Glomerular visceral epithelial cell (primary cell): ENCODE results near the gene ATP10B.
"Not testable (repeated sequence)": the region's sequence is repeated elsewhere in the genome, so short reads cannot be mapped to it uniquely, and the experiment has no call there.

ENCODE experiments used
- DNase-seq: peaks from one replicate; pipeline ENCODE4 v3.0.0-alpha.2; 2016; ENCODE audit errors: extremely low spot score

Gene ATP10B

GRCh38 chr5:160852049-160852448, at the start of gene ATP10B:
ATP10B (minus strand) TSS chr5:160852211; CDS start chr5:160688074, 164,137 bp downstream.
- no peak for DNase-seq

DNA sequence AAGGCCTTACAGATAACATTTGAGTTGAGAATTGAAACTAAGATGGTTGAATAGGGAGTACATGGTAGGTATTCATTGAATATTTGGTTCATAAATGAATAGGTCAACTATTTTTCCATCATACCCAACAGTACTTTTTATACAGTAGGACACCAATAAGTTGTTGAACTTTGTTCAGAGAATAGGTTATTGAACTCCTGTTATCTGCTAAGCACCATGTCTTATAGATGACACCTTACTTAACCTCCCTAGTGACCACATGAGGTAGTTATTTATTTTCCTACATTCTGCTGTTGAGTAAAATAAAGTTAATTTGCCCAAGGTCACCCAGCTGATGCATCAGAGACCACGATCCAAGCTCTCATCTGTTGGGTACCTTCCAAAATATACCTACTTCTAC, 49.6 kb upstream of the ATP10B start:
- no peak for DNase-seq

DNA sequence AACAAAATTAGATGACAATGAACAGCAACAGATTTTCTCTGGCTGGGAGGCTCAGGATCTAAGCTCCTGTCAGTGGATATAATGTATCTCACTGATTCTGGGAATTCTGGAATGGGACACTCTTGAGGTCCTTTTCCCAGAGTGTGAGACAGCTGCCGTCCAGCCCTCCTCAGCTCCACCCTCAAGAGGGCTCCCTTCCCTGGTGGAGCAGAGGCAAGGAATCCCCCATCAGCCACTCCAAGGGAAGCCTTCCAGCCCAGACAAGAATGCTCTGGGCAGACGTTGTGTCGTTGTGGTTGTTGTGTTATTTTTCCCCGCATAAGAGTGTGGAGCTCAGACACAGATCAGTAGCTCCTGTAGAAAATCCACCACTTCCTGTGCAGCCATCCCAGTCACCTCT, 47.7 kb upstream of the ATP10B start:
- no peak for DNase-seq

DNA sequence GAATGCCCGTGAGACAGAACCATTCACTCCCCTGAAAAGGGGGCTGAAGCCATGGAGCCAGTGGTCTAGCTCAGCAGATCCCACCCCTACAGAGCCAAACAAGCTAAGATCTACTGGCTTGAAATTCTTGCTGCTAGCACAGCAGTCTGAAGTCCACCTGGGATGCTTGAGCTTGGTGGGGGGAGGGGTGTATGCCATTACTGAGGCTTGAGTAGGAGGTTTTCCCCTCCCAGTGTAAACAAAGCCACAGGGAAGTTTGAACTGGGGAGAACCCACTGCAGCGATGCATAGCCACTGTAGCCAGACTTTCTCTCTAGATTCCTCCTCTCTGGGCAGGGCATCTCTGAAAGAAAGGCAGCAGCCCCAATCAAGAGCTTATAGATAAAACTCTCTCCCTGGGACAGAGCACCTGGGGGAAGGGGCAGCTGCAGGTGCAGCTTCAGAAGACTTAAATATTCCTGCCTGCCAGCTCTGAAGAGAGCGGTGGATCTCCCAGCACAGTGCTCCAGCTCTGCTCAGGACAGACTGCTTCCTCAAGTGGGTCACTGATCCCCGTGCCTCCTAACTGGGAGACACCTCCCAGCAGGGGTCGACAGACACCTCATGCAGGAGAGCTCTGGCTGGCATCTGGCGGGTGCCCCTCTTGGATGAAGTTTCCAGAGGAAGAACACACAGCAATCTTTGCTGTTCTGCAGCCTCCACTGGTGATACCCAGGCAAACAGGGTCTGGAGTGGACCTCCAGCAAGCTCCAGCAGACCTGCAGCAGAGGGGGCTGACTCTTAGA, 41.4 kb upstream of the ATP10B start:
- DNase-seq, result not testable (repeated sequence)

DNA sequence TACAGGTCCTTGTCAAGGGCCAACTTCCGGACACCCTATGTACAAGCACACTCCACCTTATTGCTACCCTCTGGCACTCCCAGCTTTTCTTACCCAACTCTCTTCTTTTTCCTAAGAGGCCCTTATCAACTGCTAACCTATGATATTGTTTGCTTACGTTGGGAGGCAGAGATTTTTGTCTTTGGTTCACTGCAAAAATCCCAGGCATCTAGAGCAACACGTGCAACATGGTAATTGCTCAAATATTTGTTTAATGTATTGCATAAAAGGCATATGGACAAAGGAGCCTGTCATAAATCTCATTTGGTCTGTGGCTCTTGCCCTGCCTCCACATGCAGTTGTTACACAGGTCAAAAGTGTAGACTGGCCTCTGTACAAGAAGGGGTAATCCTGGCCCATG, 35.8 kb upstream of the ATP10B start:
- no peak for DNase-seq

GRCh38 chr5:160873560-160874200, 21.7 kb upstream of the ATP10B start:
- DNase-seq, result not testable (repeated sequence)

DNA sequence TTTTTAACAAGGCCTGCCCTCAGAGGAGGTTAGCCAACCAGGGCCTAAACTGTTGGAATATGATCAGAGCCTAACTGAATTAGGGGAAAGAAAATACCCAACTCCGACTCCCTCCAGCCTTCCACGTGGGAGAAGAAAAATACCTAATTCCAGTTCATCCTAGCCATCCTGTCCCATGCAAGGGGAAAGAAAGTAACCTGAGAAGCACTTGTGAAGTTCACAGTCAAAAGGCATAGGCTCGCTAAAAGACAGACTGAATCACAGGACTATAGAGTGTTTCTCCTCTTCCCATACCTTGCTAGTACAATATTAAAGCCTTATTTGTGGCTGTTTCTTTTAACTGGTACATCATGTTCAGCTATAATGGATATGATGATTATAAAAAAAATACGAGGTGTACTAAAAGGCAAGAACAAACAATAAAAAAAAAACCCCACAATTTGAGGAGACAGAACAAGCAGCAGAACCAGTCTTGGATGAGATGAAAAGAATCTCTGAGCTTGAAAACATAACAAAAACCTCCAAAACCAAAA, 18.0 kb upstream of the ATP10B start:
- no peak for DNase-seq

DNA sequence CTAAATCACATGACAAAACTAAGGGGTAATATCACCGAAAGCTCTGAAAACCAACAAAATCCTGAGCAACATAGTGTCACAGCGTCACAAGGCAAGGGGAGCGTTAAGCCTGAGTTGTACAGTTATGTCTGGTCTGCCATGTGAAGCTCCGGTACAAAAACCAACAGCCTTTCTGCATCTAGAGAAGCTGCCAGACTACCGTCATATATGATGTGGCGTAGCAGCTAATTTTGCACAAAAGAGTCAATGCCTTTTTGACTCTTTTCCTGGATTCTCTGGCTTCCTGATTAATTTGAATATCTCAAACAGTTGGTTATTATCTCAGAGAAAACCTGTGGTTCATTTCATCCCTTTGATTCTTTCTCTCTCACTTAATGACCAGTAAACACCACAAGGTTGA, 16.0 kb upstream of the ATP10B start:
- DNase-seq, result no peak

- no peak for DNase-seq
Measured at GRCh38 chr5:160851451-160851850, 560 bp downstream of the ATP10B start.

GRCh38 chr5:160850421-160850820, 1.6 kb downstream of the ATP10B start:
- no peak for DNase-seq

GRCh38 chr5:160847526-160848085, 4.4 kb downstream of the ATP10B start:
- no peak for DNase-seq

DNA sequence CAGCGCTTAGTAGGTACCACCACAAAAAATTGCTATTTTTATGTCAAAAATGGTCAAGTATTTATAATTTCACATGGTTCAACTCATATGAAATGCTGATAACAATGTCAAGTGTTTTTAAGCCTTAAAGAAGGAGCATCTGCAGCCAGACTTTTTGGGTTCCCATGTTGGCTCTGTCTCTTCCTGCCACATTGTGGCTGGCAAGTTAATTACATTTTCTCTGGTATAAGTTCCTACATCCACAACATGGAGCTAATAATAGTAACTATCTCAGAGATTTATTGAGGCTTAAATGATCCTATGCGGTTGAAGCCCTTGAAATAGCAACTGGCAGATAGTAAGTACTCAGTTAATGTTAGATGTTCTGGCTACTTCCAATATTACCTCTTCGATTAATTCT, 5.4 kb downstream of the ATP10B start:
- no peak for DNase-seq

GRCh38 chr5:160844177-160844576, 7.8 kb downstream of the ATP10B start:
- DNase-seq, result no peak

- no peak for DNase-seq
Measured at GRCh38 chr5:160843240-160843639, 8.8 kb downstream of the ATP10B start.

GRCh38 chr5:160837749-160838593, 14.0 kb downstream of the ATP10B start:
- DNase-seq, result no peak

GRCh38 chr5:160837211-160837610, 14.8 kb downstream of the ATP10B start:
- DNase-seq, result no peak

DNA sequence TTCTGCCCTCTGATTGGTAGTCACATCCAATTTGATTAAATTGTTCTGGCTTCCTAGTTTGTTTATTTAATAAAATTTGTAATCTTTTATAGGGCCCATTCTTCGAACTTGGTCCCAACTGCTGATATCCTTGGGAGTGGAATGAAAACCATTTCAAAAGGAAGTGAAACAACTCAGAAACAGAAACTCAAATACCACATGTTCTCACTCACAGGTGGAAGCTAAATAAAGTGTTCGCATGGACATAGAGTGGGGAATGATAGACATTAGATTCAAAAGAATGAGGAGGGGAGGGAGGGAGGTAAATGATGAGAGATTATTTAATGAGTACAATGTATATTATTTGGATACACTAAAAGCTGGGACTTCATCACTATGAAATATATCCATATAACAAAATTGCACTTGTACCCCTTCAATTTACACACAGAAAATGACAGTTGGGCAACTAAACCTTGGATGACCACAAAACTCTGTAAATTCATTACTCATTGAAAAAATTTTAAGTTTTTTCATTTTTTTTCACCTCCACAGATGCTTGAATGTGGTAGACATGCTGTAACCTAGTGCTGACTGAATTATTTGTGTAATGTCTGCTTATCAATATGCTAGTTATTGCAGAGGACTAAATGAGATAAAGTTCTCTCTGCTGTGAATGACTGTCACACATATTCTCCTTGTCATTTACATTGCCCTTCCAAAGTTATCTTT, 16.0 kb downstream of the ATP10B start:
- DNase-seq, result no peak

GRCh38 chr5:160835376-160835775, 16.6 kb downstream of the ATP10B start:
- no peak for DNase-seq

DNA sequence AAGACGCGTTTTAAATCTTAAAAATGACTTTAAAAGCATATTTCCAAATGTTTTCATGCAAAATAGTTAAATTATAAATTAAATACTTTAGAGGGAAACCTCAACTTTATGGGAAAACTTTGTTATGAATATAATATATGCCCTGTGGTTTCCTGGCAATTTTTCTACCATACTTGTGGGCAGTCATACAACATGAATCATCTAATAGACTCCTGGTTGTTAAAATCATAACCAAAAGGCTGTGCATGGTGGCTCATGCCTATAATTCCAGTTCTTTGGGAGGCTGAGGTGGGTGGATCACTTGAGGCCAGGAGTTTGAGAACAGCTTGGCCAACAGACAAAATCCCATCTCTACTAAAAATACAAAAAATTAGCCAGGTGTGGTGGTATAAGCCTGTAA, 18.2 kb downstream of the ATP10B start:
- no peak for DNase-seq

DNA sequence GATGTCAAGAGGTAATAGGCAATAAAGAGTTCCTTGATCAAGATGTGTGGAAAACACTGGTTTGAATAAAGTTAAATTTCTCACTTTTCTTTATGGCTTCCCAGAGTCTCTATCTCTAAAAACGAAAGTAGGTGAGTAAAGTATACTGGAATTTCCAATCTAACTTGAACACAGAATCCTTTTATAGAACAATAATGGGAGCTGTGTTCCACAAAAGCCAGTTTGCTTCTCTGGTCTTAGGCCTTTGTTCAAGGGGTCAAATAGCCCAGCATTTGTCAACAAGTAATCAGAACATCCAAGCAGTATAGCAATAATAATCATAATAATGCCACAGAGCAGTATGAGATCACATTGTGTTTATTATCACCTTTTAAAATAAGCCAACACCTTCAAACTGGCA, 20.2 kb downstream of the ATP10B start:
- no peak for DNase-seq

- no peak for DNase-seq
Measured at GRCh38 chr5:160824301-160825001, 27.6 kb downstream of the ATP10B start.
